ENCODE results near the gene NHLRC4.

The NHLRC4 gene

DNA sequence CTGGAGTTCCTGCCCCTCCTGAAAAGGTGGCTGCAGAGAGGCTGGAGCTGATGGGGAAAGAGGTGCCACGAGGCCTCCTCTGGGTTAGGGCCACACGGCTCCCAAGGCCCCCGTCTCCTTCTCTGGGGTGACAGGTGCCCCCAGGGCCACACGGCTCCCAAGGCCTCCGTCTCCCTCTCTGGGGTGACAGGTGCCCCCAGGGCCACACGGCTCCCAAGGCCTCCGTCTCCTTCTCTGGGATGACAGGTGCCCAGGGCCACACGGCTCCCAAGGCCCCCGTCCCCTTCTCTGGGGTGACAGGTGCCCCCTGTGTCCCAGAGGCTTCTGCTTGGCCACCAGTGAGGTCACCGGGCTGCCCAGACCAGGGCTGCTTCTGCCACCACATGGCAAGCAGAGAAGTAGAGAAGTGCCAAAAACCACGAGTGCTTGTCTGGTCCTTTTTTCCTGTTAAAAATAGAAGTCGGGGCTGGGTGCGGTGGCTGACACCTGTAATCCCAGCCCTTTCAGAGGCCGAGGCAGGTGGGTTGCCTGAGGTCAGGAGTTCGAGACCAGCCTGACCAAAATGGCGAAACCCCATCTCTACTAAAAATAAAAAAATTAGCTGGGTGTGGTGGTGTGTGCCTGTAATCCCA lies 35.2 kb upstream of the NHLRC4 start:
- no peak for DNase-seq

DNA sequence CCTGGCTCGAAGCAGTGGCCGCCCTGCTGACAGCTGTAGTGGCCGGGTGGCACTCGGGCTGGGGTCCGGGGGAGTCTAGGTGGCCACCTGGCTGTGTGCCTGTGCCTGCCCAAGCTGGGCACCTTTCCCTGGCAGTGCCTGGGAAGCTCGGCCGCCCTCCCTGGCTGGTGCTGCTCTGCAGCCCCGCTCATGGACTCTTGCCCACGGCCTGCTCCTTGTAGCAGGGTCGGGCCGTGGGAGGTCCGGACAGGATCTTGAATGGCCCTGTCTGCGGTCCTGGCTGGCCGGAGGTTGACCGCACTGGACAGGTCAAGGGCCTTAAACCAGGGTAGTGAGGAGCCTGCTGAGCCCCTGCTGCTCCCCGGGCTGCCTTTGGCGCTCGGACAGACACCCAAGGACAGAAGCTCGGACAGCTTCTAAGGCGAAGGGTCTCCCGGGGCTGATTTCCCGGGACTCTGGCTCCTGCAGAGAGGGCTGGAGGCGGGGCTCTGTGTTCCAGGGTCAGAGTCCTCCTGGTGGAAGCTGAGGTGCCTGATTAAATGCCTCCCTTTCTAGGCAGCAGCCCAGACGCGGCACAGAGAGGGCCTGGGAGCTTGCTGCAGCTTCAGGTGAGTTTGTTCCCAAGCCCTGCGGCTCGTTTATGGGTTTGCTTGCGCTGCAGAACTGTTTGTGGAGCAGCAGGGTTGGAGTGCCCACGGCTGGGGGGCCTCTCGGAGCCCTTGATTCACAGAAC lies 33.2 kb upstream of the NHLRC4 start:
- no peak for DNase-seq

DNA sequence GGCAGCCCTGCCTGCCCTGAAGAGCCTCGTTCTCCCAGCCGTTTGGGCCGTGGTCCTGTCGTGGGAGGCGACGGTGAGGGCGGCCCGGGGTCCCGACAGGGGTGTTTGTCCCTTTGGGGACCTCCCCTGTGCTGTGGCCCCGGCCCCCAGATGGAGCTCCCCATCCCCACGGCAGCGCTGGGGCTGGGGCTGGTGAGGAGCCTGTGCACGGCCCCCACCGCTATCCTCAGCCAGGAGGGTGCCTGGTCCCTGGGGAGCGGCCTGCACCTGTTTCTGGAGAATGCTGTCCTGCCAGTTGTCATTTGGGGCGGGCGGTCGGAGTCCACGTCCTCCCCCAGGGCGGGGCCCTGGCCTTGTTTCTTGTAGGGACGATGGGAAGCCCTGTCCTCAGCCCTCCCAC lies 32.7 kb upstream of the NHLRC4 start:
- DNase-seq, result no peak

DNA sequence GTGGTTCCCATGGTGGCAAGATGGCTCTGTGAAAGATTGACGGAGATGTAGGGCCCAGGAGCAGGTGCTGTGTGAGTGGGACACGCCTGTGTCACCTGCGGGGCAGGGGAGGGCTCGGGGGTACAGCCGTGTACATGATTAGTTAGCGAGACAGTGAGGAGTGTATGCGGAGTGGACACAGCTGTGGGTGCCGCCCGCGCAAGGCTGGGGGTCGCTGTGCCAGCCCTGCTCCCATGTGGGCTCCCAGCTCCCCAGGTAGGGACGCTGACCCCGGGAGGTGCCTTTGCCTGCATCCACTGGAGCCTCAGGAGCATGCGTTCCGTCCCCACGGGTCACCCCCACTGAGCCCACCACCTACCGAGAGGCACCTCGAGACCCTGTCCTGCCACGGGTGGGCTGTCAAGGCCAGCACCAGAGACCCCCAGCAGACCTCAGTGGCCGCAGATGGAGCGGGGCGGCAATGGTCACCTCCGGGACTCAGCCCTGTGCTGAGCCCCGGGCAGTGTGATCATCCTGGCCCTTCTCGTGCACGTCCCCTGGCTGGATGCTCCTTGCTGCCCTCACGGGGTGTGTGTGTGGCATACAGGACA lies 31.9 kb upstream of the NHLRC4 start:
- no peak for DNase-seq

DNA sequence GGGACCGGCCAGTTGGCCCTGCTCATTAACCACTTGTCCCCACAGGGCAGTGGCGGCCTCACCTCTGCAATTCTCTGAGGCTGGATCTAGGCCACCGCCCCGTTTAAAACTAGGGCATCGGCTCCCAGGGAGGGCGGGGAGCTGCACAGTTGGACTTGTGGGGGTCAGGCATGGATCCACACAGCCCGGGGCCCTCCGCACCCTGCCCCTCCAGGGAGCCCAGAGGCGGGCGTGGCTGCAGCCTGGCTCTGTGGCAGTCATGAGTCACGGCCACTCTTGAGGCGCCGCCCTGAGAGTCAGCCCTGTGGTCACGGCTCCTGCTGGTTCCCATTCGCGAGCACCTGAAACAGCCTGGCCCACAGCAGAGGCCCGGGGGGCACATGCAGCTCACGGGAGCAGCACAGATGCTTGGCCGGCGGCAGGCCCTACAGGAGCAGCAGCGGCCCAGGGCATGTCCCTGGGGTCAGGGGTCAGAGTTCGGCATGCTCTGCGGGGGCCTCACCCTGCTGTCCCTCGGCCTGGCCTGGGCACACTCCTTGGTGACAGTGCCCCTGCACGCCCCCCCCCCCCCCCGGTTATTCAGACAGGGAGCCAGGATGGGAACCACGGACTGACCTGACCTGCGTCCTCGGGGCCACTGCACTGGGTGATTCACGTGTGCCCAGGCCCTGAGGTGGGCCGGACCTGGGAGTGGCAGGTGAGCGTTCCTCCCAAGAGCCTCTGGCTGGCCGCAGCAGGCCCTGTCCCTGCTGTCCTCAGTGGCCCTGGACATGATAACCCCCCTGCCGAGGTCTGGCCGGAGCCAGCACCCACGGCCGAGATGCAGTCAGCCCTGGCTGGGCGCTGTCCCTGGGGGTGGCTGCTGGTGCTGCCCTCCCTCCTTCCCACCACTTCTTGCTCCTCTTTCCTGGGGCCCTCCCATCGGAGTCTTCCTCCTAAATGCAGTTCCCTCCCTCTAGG lies 31.1 kb upstream of the NHLRC4 start:
- DNase-seq, result no peak

DNA sequence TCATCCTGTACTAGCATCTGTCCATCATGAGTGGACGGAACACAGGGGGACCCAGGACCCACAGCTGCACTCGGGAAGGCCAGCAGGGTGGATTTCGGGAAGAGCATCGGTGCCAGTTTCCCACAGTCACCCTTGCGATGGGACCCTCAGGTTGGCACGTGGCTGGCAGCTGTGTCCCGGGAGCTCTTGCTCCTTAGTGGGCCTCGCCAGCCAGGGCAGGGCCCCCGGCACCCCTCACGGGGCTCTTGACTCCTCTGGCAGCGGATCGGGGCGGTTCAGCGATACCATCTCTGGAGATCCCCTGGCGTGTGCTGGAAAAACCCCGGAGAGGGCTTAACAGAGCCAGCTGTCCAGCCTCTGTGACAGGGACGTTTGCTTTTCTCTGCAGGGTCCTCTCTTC lies 30.1 kb upstream of the NHLRC4 start:
- no peak for DNase-seq

DNA sequence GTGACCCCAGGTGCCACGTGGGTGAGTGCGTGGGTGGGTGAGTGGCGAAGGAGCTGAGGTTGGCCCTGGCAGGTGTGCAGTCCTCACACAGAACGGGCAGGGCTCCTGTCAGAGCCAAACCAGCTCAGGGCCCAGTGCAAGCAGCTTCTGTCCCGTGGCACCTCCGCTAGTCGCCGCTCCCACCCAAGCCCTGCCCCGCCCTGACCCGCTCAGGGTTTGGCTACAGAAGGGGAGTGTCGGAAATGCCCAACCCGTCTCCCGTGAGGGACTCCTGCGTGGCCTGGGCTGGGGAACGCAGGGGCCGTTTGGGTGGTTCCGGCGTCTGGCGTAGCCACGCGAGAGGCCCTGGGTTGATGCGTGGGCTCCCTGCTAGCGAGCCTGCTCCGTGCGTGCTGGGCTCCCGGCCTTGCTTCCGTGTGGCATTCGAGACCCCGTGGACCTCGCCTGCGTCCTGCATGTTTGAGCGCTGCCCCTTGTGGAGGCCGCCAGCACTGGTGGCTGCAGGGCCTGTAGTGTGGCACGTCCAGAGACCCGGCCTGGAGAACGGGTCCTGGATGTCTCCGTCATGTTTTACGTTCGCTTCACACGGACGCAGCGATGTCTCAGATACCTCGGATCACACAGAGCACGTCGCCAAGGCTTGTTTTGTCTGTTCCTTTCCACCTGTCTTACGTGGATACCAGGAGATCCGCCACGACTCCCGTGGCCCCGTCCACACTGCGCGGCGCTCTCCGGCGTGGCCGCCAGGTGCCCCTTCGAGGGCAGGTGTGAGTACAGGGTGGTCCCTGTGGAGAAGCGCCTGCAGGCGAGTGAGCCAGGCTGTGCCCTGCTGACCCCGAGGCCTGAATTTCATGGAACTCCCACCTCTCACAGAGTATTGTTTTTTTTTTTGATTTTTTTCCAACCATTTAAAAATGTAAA lies 29.1 kb upstream of the NHLRC4 start:
- DNase-seq, result no peak

DNA sequence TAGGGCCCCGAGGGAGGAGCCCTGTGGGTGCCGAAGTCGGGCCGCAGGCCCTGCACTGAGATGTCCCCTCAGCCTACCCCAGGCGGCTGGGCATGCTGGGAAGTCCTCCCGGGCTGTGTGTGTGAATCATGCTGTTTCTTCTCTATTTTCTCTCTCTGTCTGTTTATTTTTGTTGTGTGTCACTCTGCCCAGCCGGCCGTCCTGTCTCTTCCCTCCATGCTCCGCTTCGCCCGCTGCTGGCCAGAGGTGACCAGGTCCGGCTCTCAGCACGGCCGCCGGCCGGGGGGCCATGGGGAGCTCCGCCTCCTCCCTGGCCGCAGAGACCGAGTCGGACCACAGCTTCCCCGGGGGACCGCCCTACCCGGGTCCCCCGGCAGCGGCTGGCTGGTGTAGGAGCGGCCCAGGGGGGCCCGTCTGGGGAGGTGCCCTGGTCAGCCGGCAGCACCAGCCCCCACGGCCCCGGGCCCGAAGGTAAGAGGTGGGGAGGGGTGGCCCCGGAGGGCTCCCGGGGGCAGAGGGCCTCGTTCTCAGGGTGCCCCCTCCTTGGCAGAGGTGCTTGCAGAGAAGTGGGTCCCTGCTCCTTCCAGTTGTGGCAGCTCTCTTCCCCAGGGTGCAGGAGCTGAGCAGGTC lies 26.8 kb upstream of the NHLRC4 start:
- no peak for DNase-seq

DNA sequence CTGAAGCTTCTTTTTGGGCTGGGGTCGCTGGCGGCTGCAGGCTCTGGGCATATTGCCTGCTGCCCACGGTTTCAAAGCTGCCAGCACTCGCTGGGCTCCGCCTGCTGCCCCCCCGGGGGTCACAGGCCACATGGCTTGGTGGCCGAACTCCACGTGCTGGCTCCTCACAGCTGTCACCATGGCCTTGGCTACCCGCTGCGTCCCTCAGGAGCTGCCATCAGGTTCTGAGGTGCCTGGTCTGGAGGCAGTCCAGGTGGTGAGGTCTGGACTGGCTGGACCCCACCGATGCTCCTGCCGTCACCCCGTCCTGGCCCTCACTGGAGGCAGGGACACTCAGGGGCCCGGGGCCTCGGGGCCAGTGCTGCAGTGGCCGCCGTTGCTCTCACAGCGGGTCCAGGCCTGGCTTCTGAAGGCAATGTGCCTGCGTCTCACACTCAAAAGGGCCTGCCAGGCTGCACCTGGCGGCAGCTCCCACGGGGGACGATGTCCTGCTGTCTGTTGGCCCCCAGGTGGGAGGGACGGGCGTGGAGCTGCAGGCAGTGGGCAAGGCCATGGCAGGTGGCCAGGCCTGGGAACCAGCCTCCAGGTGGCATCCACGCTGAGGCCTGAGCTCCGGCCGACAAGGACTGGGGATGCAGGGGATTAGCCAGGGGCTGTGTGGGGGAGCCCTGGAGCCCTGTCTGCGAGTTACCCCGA lies 26.0 kb upstream of the NHLRC4 start:
- DNase-seq, result no peak

DNA sequence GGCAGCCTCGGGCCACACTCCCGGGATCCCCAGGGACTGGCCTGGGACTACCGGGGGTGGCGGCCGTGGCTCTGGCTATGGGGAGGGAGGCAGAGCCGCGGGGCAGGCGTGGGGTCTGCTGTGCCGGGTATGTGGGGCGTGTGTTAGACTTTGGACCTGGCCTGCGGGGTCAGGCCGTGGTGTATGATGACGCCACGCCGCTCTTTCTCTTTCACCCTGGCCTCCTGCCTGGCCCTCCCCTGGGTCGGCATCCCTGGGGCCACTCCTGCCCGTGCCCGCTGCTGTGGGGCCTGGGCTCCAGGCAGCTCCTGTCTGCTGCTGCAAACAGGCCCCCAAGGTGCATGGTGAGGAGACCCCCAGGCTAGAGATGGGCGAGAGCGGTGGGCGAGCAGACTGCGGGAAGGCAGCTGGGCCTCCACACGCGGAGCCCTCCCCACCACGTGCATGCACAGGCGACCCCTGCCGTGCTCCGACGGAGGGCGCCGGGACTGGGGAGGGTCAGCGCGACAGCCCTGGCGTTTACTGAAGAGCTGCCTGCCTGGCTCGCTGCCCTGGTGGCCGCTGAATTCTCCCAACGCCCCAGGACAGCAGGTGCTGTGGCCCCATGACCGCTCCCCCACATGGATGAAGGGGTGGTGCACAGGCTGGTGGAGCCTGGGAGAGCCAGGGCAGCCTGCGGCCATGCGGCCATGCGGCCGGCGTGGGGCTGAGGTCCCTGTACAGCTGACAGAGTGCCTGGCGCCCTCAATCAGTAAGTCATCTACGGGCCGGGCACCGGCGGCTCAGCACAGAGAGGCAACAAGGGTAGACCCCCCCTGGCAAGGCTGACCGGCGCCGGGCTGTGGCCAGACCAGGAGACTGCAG lies 23.3 kb upstream of the NHLRC4 start:
- DNase-seq, result no peak

DNA sequence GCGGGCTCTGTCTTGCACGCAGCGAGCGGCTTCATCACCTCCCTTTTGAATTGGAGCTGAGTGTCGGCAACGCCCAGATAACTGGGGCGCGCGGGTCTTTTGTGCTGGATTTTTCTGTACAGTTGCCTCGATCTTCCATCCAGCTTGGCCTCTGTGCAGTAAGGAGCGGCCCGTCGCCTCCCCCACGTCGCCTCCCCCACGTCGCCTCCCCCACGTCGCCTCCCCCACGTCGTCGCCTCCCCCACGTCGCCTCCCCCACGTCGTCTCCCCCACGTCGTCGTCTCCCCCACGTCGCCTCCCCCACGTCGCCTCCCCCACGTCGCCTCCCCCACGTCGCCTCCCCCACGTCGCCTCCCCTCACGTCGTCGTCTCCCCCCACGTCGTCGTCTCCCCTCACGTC lies 22.3 kb upstream of the NHLRC4 start:
- DNase-seq, result no peak

DNA sequence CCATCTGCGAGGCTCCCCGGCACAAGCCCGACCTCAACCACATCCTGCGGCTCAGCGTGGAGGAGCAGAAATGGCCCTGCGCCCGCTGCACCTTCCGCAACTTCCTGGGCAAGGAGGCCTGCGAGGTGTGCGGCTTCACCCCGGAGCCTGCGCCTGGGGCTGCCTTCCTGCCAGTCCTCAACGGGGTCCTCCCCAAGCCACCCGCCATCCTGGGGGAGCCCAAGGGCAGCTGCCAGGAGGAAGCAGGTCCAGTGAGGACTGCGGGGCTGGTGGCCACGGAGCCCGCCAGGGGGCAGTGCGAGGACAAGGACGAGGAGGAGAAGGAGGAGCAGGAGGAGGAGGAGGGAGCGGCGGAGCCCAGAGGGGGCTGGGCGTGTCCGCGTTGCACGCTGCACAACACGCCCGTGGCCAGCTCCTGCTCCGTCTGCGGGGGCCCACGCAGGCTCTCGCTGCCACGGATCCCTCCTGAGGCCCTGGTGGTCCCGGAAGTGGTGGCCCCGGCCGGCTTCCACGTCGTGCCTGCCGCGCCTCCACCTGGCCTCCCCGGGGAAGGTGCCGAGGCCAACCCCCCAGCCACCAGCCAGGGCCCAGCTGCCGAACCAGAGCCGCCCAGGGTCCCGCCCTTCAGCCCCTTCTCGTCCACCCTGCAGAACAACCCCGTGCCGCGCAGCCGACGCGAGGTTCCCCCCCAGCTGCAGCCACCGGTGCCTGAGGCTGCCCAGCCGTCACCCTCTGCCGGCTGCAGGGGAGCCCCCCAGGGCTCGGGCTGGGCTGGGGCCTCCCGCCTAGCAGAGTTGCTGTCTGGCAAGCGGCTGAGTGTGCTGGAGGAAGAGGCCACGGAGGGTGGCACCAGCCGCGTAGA lies 19.7 kb upstream of the NHLRC4 start:
- peak; percentile 46 for DNase-seq

DNA sequence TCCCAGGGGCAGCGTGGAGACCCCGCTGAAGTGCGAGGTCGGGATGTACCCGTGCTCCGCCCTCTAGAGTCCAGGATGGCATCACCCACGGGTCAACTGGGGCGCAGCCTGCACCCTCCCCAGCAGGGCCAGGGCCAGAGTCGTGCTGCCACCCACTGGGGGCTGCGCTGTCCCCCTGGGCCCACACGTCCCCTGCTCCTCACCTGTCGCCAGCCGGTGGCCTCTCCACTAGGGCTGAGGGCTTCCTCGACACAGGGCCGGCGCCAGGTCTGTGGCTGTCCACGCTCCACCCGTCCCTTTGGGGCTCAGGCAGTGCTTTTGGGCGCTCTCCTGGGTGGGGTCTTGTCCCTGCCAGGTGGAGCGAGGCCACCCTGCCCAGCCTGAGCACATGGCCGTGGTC lies 18.2 kb upstream of the NHLRC4 start:
- DNase-seq, result no peak

DNA sequence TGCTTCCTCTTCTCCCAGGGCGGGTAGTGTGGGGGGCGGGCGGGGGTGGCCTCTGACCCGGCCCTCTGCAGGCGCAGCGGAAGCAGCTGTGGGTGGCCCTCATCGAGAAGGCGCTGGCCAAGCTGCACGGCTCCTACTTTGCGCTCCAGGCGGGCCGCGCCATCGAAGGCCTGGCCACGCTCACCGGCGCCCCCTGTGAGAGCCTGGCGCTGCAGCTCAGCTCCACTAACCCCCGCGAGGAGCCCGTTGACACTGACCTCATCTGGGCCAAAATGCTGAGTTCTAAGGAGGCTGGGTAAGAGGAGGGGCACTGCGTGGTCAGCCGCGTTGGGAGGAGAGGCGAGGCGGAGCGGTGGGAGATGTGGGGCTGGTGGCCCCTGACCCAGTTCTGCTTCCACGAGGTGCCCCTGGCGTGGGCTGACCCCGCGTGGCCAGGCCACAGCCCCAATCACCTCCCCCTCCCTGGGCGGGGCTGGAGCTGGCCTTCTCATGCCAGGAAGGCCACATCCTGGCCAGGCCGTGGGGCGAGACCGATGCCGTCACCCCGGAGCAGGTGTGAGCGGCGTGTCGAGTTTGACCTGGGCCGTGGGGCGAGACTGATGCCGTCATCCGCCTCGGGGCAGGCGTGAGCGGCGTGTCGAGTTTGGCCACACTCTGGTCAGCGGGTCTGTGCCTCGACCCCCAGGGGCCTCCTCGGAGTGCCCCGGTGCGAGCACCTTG lies 17.1 kb upstream of the NHLRC4 start:
- no peak for DNase-seq

DNA sequence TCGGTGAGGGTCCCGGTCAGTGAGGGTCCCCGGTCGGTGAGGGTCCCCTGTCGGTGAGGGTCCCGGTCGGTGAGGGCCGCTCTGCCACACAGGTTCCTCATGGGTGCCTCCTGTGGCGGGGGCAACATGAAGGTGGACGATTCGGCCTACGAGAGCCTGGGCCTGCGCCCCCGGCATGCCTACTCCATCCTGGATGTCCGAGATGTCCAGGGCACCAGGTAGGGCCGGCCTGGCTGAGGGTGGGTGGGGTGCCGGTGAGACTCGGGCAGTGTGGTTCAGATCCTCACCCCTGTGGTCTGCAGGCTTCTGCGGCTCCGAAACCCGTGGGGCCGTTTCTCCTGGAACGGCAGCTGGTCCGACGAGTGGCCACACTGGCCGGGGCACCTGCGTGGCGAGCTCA lies 15.6 kb upstream of the NHLRC4 start:
- DNase-seq, result no peak

DNA sequence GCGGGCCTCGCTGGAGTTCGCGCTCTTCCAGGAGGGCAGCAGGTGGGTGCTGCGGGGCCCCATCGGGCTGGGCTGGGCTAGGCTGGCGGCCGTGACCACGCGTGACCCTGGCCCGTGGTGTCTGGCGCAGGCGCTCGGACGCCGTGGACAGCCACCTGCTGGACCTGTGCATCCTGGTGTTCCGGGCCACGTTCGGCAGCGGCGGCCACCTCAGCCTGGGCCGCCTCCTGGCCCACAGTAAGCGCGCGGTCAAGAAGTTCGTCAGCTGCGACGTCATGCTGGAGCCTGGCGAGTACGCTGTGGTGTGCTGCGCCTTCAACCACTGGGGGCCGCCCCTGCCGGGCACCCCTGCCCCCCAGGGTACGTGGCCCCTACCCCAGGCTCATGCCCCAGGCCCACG lies 14.6 kb upstream of the NHLRC4 start:
- no peak for DNase-seq

DNA sequence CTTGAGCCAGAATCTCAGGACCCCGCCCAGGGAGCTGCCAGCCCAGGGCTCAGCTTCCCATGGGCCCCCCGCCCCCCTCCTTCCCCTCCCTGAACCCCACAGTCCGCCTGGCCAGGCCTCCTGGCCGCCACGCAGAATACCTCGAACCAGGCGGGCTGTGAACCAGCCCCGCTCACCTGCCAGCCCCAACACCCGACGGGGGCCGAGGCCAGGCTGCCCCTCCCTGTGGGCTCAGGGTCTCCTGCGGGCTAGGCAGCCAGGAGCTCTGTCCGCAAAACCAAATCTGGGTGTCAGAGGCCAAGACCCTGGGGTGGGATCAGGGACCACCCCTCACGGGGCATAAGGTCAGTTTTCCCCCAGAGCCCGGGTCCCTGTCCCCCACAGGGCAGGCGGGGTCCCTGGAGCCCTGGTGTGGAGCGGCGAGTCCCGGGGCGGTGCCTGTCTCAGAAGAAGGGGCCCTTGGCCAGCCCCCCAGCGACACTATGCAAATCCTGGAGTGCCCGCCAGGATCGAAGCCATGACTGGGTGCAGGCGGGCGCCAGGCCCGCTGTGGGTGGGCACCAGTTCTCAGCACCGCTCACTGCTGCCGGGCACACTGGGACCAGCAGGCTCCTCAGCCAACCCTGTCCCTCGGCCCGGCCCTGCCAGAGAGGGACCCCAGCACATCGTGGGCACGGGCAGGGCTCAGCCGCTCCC lies 13.1 kb upstream of the NHLRC4 start:
- DNase-seq, result no peak

DNA sequence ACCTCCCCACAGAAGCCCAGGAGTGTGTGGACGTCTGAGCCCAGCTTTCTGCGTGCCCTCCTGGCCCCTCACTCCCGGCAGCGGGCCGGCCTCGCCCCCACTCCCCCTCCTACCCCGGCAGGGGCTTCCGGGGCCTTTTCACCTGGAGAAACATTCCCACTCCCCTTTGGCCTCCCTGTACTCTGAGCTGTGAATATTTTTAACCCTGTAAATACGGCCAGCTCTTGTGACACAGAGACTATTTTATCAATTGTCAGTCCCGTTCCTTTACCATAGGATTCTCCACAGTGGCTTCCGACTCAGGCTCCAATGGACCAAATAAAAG lies 12.5 kb upstream of the NHLRC4 start:
- no peak for DNase-seq

All from NCI-H1694 treated with DMSO at 0.1 percent for 48 hours (cell line).